Fibroblast of lung (primary cell): Measurements from ENCODE around the gene PRC1.

Experiments used
- EZH2 ChIP-seq: IDR thresholded peaks from 2 replicates; pipeline ENCODE4 v1.5.1; 2012; ENCODE audit warnings: low read length, control low read depth, mild to moderate bottlenecking; ENCODE audit errors: missing control alignments
- TF ChIP-seq, protein P1 (sequence below), 2 donors: IDR thresholded peaks in 1 of 2; conservative IDR thresholded peaks in 1 of 2; 1 replicate in 1 of 2; 2 replicates in 1 of 2; pipeline ENCODE4 v1.5.1; 2011 to 2012; ENCODE audit warnings: low read length in 2 of 2, control low read depth in 1 of 2, inconsistent platforms in 1 of 2, low read depth in 1 of 2, mild to moderate bottlenecking in 1 of 2

DNA sequence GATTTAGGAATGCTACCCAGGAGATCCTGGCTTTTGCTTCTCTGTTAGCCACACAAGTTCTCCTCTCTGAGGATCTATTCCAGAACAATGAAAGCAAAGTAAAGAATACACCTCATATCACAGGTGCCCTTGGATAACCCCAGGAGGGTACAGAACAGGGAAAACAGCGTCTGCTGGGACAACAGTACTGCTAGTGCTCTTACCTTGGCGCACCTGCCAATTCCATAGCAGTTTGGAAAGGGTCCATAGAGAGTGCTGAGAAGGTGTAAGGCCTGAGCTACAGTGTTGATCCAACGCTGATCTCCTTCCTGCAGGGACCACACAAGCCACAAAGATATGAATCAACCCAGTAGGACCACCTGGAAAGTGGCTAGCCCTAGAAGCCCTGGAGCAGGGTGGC is 12.9 kb upstream of the PRC1 start:
- TF ChIP-seq, protein P1, sequence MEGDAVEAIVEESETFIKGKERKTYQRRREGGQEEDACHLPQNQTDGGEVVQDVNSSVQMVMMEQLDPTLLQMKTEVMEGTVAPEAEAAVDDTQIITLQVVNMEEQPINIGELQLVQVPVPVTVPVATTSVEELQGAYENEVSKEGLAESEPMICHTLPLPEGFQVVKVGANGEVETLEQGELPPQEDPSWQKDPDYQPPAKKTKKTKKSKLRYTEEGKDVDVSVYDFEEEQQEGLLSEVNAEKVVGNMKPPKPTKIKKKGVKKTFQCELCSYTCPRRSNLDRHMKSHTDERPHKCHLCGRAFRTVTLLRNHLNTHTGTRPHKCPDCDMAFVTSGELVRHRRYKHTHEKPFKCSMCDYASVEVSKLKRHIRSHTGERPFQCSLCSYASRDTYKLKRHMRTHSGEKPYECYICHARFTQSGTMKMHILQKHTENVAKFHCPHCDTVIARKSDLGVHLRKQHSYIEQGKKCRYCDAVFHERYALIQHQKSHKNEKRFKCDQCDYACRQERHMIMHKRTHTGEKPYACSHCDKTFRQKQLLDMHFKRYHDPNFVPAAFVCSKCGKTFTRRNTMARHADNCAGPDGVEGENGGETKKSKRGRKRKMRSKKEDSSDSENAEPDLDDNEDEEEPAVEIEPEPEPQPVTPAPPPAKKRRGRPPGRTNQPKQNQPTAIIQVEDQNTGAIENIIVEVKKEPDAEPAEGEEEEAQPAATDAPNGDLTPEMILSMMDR (conservative IDR thresholded peaks at IDR 0.05 in 1 of 2, IDR thresholded peaks at IDR 0.05 in 1 of 2; ENCODE audit: low read depth in 1 of 2, low read length in 2 of 2) = no peak
- TF ChIP-seq EZH2 = no peak
